Mesenteric fat pad (tissue), 1 donor: ENCODE results near the gene IQSEC3. TPM values are rescaled to one million over a fixed set of nuclear protein-coding genes. Genes with fewer than 3 reads are reported as not detected.

Experiments used
- DNase-seq: peaks from one replicate; pipeline ENCODE4 v3.0.0-alpha.2; 2020; ENCODE audit warnings: low spot score
- total RNA-seq: library from RNA; stranded (reverse); fragmentation: NEBNext Ultra II Directional; extraction: Animal tissue kit (Norgen Biotek cat#: 25700); gene quantifications from one replicate; pipeline ENCODE4 v1.2.1, GENCODE V29; 2021
- donor health status: DM: yes; HTN: yes; CAD: no.

IQSEC3 gene
- total RNA-seq, 1 donor from 2014 or later = 8.1 TPM

GRCh38 chr12:162467-163307, 96.1 kb downstream of the IQSEC3 start:
- DNase-seq = no peak

GRCh38 chr12:163406-163986, 96.9 kb downstream of the IQSEC3 start:
- no peak for DNase-seq

GRCh38 chr12:164207-164606, 97.6 kb downstream of the IQSEC3 start:
- no peak for DNase-seq

- no peak for DNase-seq
Measured at GRCh38 chr12:165862-166368, 99.3 kb downstream of the IQSEC3 start.

DNA sequence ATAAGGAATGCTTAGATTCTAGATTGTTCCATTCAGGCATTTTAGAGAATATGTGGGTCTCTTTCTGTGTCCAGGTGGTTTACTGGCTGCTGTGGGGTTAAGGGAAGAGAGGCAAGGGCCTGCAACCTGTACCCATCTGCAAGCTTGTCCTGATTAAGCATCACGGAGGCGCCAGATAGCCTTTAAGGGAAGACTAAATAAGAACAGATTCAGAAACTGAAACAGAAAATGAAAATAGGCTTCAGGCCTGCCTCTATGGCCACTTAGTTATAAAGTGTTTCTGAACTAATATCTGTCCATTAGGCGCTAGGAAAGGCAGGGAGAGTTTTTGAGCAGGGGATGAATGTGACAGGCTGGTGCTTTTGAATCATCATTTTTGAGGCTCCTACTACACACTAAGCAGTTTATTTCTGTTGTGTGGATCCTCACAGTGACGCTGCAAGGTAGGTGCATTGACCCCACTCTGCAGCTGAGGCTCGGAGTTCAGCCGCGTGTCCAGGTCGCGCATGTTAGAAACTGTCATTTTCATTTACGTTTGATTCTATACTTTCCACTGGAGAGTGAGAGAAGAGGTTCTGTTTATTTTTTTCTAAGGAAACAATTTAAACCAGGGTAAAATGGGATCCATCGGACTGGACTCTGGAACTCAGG, 100.0 kb downstream of the IQSEC3 start:
- no peak for DNase-seq

GRCh38 chr12:167959-168600, 101.5 kb downstream of the IQSEC3 start:
- no peak for DNase-seq

DNA sequence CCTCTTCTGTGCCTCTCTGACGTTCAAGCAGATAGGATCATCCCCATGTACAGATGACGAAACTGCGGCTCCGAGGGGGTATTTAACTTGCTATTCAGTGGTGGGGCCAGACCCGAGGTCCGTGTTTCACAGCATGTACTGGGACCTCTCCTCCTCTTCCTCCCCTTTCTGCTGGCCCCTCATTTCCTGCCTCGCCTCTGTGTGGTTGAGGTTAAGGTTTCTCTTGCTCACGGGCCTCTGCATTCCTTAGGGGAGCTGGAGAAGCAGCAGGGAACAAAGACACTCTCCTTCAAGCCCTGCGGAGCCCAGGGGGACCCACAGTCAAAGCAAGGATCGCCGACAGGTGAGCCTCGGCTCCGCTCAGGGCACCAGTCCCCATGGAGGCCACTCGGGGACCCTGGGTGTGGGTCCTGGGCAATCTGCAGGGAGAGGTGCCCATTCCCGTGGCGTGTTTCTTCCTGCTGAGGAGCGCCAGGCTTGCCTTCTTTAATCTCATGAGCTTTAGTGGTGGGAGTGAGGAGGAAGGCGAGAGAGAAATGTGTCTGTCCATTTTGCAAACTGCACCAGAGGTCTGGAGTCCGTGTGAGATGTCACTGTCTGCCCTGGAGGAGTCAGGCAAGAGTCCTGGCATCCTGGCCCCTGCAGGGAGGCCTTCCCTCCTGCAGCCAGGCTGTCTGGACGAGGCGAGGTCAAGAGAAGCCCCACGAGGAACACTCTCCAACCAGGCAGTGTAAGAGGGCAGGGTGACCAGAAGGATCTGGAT, 102.4 kb downstream of the IQSEC3 start:
- no peak for DNase-seq

GRCh38 chr12:169528-170370, 103.2 kb downstream of the IQSEC3 start:
- no peak for DNase-seq

DNA sequence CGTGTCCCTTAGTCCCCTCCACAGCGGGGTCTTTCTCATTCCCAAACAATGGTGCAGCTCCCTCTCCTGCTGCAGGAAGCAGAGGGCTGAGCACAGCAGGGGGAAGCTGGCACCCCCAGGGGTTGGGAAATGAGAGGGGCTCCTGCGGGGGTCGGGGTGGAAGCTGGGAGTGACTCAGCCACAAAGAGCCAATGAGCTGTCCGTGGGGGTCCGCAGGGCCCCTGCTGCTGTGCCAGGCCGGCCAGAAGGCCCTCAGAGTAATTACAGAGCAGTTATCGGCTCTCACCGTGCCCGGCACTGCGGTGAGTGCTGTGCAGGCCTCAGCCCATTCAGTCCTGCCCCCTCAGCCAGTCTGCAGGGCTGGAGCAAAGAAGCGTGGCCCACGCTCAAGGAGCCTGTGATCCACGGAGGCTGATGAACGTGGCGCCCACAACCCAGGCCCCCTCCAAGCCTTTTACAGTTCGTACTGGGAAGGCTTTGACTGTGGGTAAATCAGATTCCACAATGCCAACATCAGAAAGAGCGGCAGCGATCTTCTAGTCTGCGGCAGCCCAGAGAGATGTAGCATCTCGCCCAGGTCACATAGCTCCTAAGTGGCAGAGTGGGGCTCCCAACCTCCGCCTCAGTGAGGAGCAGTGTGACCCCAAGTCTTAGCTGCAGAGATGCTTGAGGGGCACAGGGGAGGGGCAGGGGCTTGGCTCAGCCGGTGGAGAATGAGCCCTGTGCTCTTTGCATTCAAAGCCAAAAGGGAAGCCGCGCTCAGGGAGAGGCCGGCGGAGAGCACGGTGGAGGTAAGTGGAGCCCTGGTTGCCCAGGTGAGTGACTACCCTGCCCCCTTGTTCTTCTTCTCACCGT, 104.0 kb downstream of the IQSEC3 start:
- DNase-seq = no peak

- no peak for DNase-seq
Measured at GRCh38 chr12:171276-171675, 104.7 kb downstream of the IQSEC3 start.

DNA sequence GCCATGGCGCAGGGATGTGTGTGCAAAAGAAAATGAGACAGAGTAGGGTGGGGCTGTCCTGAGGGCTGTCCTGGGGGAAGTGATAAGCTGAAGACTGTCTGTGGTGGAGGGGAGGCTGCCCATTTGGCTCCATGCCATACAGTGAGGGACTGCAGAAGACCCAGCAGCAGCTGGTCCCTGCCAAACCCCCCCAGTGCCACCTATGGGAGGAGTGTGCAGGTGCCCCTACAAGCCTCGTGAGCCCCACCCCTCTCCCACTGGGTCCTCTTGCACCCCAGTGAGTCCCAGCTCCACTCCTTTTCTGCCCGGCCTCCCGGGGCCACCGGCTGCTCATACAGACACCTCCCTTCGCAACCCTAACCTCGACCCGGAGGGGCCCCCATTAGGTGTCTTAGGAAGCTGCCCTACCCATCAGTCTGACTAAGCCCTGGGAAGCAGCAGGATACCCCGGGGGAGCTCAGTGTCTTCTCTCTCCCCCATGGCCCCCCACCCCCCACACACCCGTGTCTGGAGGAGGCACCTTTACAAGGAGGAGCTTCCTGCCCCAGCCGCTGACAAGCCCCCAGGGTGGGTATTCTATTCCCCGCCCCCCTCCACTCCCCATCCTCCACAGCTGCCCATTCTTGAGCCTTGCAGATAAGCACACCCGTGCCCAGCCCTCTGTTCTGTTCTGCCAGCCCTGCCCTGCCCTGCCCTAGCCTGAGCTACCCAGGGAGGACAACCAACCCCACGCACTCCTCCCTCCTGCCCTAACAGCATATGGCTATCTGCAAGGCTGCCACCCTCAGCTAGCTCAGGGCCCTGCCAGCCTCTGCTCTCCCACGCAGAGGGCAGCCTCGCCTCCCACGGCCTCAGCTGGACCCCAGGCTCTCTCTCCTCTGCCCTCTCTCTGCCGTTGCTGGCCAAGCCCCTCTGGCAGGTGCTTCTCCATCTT, 105.4 kb downstream of the IQSEC3 start:
- DNase-seq = no peak

DNA sequence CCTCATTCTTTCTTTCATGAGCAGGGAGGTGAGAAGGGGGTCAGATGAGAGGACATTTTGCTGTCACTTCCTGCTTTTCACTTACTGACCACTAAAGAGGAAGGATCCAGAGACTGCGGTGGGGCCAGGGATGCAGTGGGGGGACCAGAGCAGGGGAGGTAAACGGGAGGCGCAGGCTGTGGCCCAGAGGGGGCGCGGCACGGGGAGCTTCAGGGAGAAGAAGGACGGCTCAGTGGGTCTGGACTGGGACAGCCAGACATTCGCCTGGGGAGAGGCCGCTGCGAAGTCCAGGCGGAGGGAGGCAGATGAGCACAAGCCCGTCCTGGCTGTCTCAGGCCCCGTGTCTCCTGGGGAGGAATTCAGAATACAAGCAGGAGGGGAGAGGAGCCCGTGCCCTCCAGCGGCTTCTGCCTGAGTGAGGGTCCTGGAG, 106.2 kb downstream of the IQSEC3 start:
- no peak for DNase-seq

DNA sequence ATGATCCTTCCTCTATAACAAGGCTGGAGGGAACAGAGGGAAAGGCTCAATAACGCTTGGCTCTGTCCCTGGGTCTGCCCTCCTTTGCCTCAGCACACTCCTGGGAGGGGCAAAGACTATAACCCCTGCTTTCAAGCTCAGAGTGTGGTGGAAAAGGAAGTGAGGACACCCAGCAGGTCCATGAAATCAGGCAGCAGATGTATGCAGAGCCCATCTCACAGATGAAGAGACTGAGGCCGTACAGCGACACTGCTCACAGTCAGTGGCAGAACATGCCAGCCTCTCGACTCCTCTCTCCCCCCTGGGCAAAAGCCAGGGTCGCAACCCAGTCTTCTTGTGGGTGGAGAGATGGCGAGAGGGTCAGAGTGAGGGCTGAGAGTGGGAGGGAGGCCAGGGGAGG, 107.6 kb downstream of the IQSEC3 start:
- no peak for DNase-seq

- DNase-seq = no peak
Measured at GRCh38 chr12:174596-174995, 108.0 kb downstream of the IQSEC3 start.

GRCh38 chr12:175250-175649, 108.7 kb downstream of the IQSEC3 start:
- DNase-seq = no peak

- DNase-seq = no peak
Measured at GRCh38 chr12:175759-176158, 109.2 kb downstream of the IQSEC3 start.

DNA sequence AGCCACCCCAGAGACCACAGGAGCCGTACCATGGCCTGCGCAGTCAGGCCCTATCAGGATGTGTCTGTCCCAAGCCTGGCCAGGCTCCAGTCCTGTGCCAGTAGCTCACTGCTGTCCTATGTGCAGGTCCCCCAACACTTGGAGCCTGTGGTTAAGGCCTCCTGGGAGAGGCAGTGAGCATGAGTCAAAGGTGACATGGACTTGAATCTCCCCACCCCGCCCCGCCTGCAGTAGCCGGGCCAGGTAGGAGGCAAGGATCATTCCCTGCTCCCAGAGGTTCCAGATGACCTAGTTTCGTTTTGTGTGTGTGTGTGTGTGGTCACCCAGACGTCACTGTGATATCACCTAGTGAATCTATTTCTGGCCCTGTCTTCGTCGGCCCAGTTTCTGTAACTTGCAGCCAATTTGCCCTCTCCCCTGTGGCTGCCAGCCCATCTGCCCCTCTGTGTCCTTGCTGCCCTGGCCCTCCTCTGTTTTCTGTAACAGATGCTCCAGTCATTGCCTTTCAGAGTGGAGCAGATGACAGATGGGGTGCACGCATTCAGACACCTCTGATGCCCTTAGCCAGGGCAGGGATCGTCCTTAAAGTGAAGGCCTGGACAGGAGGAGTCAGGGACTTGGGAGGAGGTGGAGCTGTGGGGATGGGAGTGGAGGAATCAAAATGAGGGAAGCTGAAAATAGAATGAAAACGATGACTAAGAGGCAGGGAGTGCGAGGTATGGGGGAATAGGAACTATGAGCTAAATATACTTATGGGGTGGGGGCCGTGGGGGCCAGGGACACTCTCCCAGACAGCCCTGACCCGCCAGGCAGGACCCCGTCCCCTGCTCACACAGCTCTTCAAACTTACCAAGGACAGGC, 110.0 kb downstream of the IQSEC3 start:
- DNase-seq = no peak
